ENCODE measurements around the gene GPR55. TPM values are rescaled to one million over a fixed set of nuclear protein-coding genes. Genes with fewer than 3 reads are reported as not detected.

The GPR55 gene
- total RNA-seq, 1 experiment from 2014 or later = not detected

DNA sequence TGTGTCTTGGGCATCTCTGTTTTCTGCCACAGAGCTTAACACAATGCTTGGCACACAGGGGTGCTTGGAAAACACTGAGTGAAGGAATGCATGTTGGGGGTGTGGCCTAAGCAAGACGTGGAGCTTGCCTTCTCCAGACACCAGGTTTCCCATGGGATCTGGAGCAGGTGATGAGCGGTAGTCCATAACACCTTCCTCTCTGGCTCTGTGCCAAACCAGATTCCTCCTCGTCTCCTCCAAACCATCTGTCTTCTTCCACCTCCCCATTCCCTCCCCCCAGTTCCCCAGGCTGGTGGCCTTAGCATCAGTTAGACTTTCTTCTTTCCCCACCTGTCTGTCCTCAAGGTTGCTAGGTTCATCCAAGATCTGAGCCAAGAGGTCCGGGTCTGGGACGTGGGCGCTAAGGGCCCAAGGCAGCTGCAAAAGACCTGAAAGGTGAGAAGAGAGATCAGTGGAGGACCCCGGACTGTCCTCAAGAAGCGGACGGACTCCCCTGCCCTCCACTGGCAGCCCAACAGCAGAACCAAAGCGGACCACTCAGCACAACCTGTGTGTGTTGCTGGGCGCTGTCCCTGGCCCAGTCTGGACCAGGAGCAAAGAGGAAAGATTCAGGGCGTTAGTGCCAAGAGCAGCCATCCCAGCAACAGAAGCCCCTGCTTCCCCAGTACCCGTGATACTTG is 61.5 kb downstream of the GPR55 start:
- Histone ChIP-seq H3K4me1 (ENCODE audit: insufficient read depth, low read length) (peaks cover 19% of the 10 kb centered on the region; the same call in 1 of the 2 replicates), H3T11ph (ENCODE audit: low read length) (no peak overlapping the region), H4K8ac (replicated peaks; ENCODE audit: insufficient read length, low read depth, low read length) (no peak overlapping the region), H2BK15ac (ENCODE audit: low read depth, low read length) (no peak overlapping the region), H2AK5ac (ENCODE audit: insufficient read length, low read length) (no peak overlapping the region), H3K4ac (ENCODE audit: low read depth, low read length) (no peak overlapping the region), H3K14ac (ENCODE audit: insufficient read depth, low read length) (0 out of 2 replicates have a peak overlapping the region, but pooled peaks have one; percentile 60), H4K91ac (ENCODE audit: insufficient read length, low read depth, low read length) (no peak overlapping the region), H3K9me3 (ENCODE audit: control insufficient read depth, low read depth, low read length) (no peaks in the 10 kb centered on the region), H3K27me3 (ENCODE audit: insufficient read depth, low read length) (no peaks in the 10 kb centered on the region), H4K20me1 (ENCODE audit: control insufficient read depth, insufficient read depth, insufficient read length) (no peaks in the 10 kb centered on the region), H3K27ac (ENCODE audit: insufficient read length, low read depth, low read length) (no peak overlapping the region), H3K23ac (ENCODE audit: insufficient read length, low read depth, low read length) (no peak overlapping the region), H4K5ac (ENCODE audit: insufficient read length, low read depth, low read length) (no peak overlapping the region), H3K23me2 (ENCODE audit: insufficient read length, low read depth, low read length, poor library complexity, severe bottlenecking) (peaks cover 10% of the 10 kb centered on the region), H3K56ac (ENCODE audit: insufficient read length, low read depth, low read length) (no peak overlapping the region), H3K4me2 (ENCODE audit: insufficient read depth, insufficient read length, low read length) (peak overlapping the region; percentile 73), H3K79me2 (ENCODE audit: insufficient read depth, low read length) (peaks cover 12% of the 10 kb centered on the region; the same call in 1 of the 2 replicates), H2BK20ac (ENCODE audit: low read depth, low read length, poor library complexity, severe bottlenecking) (no peak overlapping the region), H3K18ac (ENCODE audit: insufficient read length, low read depth, low read length) (no peak overlapping the region), H3K9ac (ENCODE audit: extremely low read depth, insufficient read length, low read length) (no peak overlapping the region), H2AFZ (ENCODE audit: low read length) (no peak overlapping the region), H2BK120ac (ENCODE audit: low read depth, low read length, poor library complexity, severe bottlenecking) (no peak overlapping the region), H3K79me1 (ENCODE audit: insufficient read depth, low read depth, low read length, poor library complexity, severe bottlenecking) (no peaks in the 10 kb centered on the region), H2BK5ac (ENCODE audit: insufficient read length, low read length) (no peak overlapping the region), H2BK12ac (ENCODE audit: insufficient read length, low read depth, low read length) (no peak overlapping the region)
- H3K4me1 Mint-ChIP-seq = peaks cover 52 to 53% of the 10 kb centered on the region in 2 experiments
- H3K27ac Mint-ChIP-seq = peak overlapping the region in 1 of 3 experiments; percentile 99; a peak in 1 of 7 replicates
- WGBS (ENCODE audit: extremely low coverage, insufficient read length, low lambda C conversion rate) = no CpG with 5 or more reads among the region's 13 CpGs
- peaks cover 0 to 5% (median 0%) of the 10 kb centered on the region in 3 experiments; a peak in 2 of 7 replicates for H3K36me3 Mint-ChIP-seq (ENCODE audit: insufficient read depth in 1 of 3, low read depth in 3 of 3)
- TF ChIP-seq, protein P1, sequence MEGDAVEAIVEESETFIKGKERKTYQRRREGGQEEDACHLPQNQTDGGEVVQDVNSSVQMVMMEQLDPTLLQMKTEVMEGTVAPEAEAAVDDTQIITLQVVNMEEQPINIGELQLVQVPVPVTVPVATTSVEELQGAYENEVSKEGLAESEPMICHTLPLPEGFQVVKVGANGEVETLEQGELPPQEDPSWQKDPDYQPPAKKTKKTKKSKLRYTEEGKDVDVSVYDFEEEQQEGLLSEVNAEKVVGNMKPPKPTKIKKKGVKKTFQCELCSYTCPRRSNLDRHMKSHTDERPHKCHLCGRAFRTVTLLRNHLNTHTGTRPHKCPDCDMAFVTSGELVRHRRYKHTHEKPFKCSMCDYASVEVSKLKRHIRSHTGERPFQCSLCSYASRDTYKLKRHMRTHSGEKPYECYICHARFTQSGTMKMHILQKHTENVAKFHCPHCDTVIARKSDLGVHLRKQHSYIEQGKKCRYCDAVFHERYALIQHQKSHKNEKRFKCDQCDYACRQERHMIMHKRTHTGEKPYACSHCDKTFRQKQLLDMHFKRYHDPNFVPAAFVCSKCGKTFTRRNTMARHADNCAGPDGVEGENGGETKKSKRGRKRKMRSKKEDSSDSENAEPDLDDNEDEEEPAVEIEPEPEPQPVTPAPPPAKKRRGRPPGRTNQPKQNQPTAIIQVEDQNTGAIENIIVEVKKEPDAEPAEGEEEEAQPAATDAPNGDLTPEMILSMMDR (conservative IDR thresholded peaks at IDR 0.05) = no peak
- peaks cover 5% of the 10 kb centered on the region; the same call in 1 of the 2 replicates for H3K27me3 Mint-ChIP-seq (ENCODE audit: low read depth)
- peak overlapping the region; percentile 88 to 93 for H3K4me3 Mint-ChIP-seq
- no peak for DNase-seq
- no peaks in the 10 kb centered on the region; a peak in 1 of 5 replicates for H3K9me3 Mint-ChIP-seq
